KMS-11 (cell line): Measurements from ENCODE around the gene PRR36.

Experiments
- H2AFZ ChIP-seq: fragments of 200-600 bp; sonication (generic); 2 replicates; pipeline ENCODE4 v1.6.1; 2016; ENCODE audit warnings: antibody characterized with exemption, mixed run types, low read depth
- H3K27ac ChIP-seq: fragments of 200-600 bp; sonication (generic); 2 replicates; pipeline ENCODE4 v1.6.1; 2016; ENCODE audit warnings: mild to moderate bottlenecking, mixed run types
- H3K27me3 ChIP-seq: fragments of 200-600 bp; sonication (generic); 2 replicates; pipeline ENCODE4 v1.6.1; 2017; ENCODE audit warnings: mild to moderate bottlenecking, low read depth, mixed run types, moderate library complexity; ENCODE audit not compliant: insufficient read depth
- H3K36me3 ChIP-seq: fragments of 200-600 bp; sonication (generic); 2 replicates; pipeline ENCODE4 v1.6.1; 2017; ENCODE audit warnings: mild to moderate bottlenecking, mixed run types; ENCODE audit not compliant: insufficient read depth
- H3K4me1 ChIP-seq: fragments of 200-600 bp; sonication (generic); 2 replicates; pipeline ENCODE4 v1.6.1; 2016; ENCODE audit warnings: mild to moderate bottlenecking, low read depth, mixed run types; ENCODE audit not compliant: poor library complexity, severe bottlenecking
- H3K4me2 ChIP-seq: fragments of 200-600 bp; sonication (generic); 2 replicates; pipeline ENCODE4 v1.7.0; 2016; ENCODE audit warnings: mild to moderate bottlenecking, mixed run types
- H3K4me3 ChIP-seq: fragments of 200-600 bp; sonication (generic); IDR thresholded peaks from 2 replicates; pipeline ENCODE4 v1.6.1; 2017; ENCODE audit warnings: low read depth, low read length, mixed read lengths; ENCODE audit not compliant: insufficient read depth
- H3K79me2 ChIP-seq: fragments of 200-600 bp; sonication (generic); 2 replicates; pipeline ENCODE4 v1.6.1; 2016; ENCODE audit warnings: low read depth, mixed run types; ENCODE audit not compliant: insufficient read depth
- H3K9ac ChIP-seq: fragments of 200-600 bp; sonication (generic); 2 replicates; pipeline ENCODE4 v1.6.1; 2016; ENCODE audit warnings: mild to moderate bottlenecking, mixed run types
- H4K20me1 ChIP-seq: fragments of 200-600 bp; sonication (generic); 2 replicates; pipeline ENCODE4 v1.6.1; 2016; ENCODE audit warnings: mild to moderate bottlenecking, mixed run types; ENCODE audit not compliant: insufficient read depth
- CTCF ChIP-seq: fragments of 200-600 bp; sonication (generic); conservative IDR thresholded peaks from 2 replicates; pipeline ENCODE4 v1.6.1; 2017; ENCODE audit warnings: low read depth, mild to moderate bottlenecking, antibody characterized with exemption, low read length, moderate library complexity, mixed read lengths

PRR36 gene

GRCh38 chr19:7850000-7850813, 24.0 kb downstream of the PRR36 start:
- Histone ChIP-seq H4K20me1 (no peaks in the 10 kb centered on the region), H3K9ac (no peak overlapping the region), H3K79me2 (no peaks in the 10 kb centered on the region), H3K4me2 (no peak overlapping the region), H3K4me3 (no peak overlapping the region), H2AFZ (no peak overlapping the region), H3K27ac (no peak overlapping the region), H3K36me3 (no peaks in the 10 kb centered on the region), H3K4me1 (peaks cover 4% of the 10 kb centered on the region), H3K27me3 (no peaks in the 10 kb centered on the region)
- no peak for TF ChIP-seq CTCF

GRCh38 chr19:7849631-7849999, 24.6 kb downstream of the PRR36 start:
- Histone ChIP-seq H3K4me1 (peaks cover 4% of the 10 kb centered on the region), H2AFZ (no peak overlapping the region), H3K79me2 (no peaks in the 10 kb centered on the region), H3K27ac (no peak overlapping the region), H3K27me3 (no peaks in the 10 kb centered on the region), H3K36me3 (no peaks in the 10 kb centered on the region), H3K4me2 (no peak overlapping the region), H4K20me1 (no peaks in the 10 kb centered on the region), H3K9ac (no peak overlapping the region), H3K4me3 (no peak overlapping the region)
- no peak for TF ChIP-seq CTCF

- no peak for TF ChIP-seq CTCF
- no peak overlapping the region for H3K4me3 ChIP-seq
- H3K36me3 ChIP-seq: no peaks in the 10 kb centered on the region
- no peaks in the 10 kb centered on the region for H3K27me3 ChIP-seq
- peaks cover 4% of the 10 kb centered on the region for H3K4me1 ChIP-seq
- no peak overlapping the region for H3K9ac ChIP-seq
- H3K27ac ChIP-seq: no peak overlapping the region
- H2AFZ ChIP-seq: no peak overlapping the region
- no peak overlapping the region for H3K4me2 ChIP-seq
- no peaks in the 10 kb centered on the region for H4K20me1 ChIP-seq
- H3K79me2 ChIP-seq: no peaks in the 10 kb centered on the region
Measured at GRCh38 chr19:7848779-7849457, 25.3 kb downstream of the PRR36 start.

GRCh38 chr19:7847664-7848063, 26.5 kb downstream of the PRR36 start:
- no peak overlapping the region for H3K4me3 ChIP-seq
- no peaks in the 10 kb centered on the region for H3K79me2 ChIP-seq
- no peaks in the 10 kb centered on the region for H3K36me3 ChIP-seq
- H4K20me1 ChIP-seq: no peaks in the 10 kb centered on the region
- no peak for TF ChIP-seq CTCF
- H3K27me3 ChIP-seq: no peaks in the 10 kb centered on the region
- no peak overlapping the region for H3K4me2 ChIP-seq
- H3K4me1 ChIP-seq: no peaks in the 10 kb centered on the region
- H2AFZ ChIP-seq: no peak overlapping the region
- H3K9ac ChIP-seq: no peak overlapping the region
- no peak overlapping the region for H3K27ac ChIP-seq
